NCI-H446 (cell line): ENCODE measurements around the gene RAD51D.
A peak's percentile ranks its signal among the peaks of the same experiment; 100 is the strongest.
"Not testable (repeated sequence)": the region's sequence is repeated elsewhere in the genome, so short reads cannot be mapped to it uniquely, and the experiment has no call there.

Source experiments
- DNase-seq, 2 experiments: peaks; one replicate each; lab custom pipeline; 2025; lab: John Stamatoyannopoulos, UW

The RAD51D gene

GRCh38 chr17:35141681-35142466, 22.2 kb upstream of the RAD51D start, which contains the start of gene NLE1:
NLE1 (minus strand) TSS chr17:35142303; CDS start chr17:35142275, 28 bp downstream.
- DNase-seq = peak; percentile 30 to 78

GRCh38 chr17:35138218-35138617, 18.6 kb upstream of the RAD51D start:
- no peak for DNase-seq

GRCh38 chr17:35135322-35135721, 15.7 kb upstream of the RAD51D start:
- DNase-seq = no peak

- no peak for DNase-seq
Observed at GRCh38 chr17:35132816-35133550, 13.3 kb upstream of the RAD51D start.

- DNase-seq = no peak
Observed at GRCh38 chr17:35132099-35132498, 12.4 kb upstream of the RAD51D start.

- DNase-seq = no peak
Observed at GRCh38 chr17:35130392-35130791, 10.7 kb upstream of the RAD51D start.

- no peak for DNase-seq
Observed at GRCh38 chr17:35129973-35130351, 10.3 kb upstream of the RAD51D start.

GRCh38 chr17:35129154-35129972, 9.7 kb upstream of the RAD51D start:
- DNase-seq = no peak

GRCh38 chr17:35127751-35128514, 8.3 kb upstream of the RAD51D start:
- no peak for DNase-seq

GRCh38 chr17:35121315-35121714, 1.7 kb upstream of the RAD51D start, which contains the start of gene FNDC8:
FNDC8 (plus strand) TSS chr17:35121615; CDS start chr17:35121694, 79 bp downstream.
- no peak for DNase-seq

- DNase-seq = peak in 1 of 2 experiments; percentile 28
Observed at GRCh38 chr17:35117984-35118383, 1.7 kb downstream of the RAD51D start.

- no peak for DNase-seq
Observed at GRCh38 chr17:35116845-35117244, 2.8 kb downstream of the RAD51D start.

- not testable (repeated sequence) for DNase-seq
Observed at GRCh38 chr17:35110791-35111190, 8.9 kb downstream of the RAD51D start.

GRCh38 chr17:35104844-35105450, 14.7 kb downstream of the RAD51D start:
- no peak for DNase-seq

- no peak for DNase-seq
Observed at GRCh38 chr17:35103271-35103670, 16.4 kb downstream of the RAD51D start.

GRCh38 chr17:35101725-35102124, 17.9 kb downstream of the RAD51D start:
- DNase-seq = no peak

GRCh38 chr17:35101036-35101435, 18.6 kb downstream of the RAD51D start:
- no peak for DNase-seq

GRCh38 chr17:35099908-35100307, 19.8 kb downstream of the RAD51D start:
- no peak for DNase-seq

- DNase-seq = no peak
Observed at GRCh38 chr17:35097776-35098175, 21.9 kb downstream of the RAD51D start.

- DNase-seq = no peak
Observed at GRCh38 chr17:35095741-35096140, 23.9 kb downstream of the RAD51D start.

- no peak for DNase-seq
Observed at GRCh38 chr17:35094902-35095301, 24.8 kb downstream of the RAD51D start.
